K562 (cell line): ENCODE measurements around the gene FOSL2. TPM values are rescaled to one million over a fixed set of nuclear protein-coding genes. Genes with fewer than 3 reads are reported as not detected.

Source experiments
- ASH1L ChIP-seq: fragments of 450-650 bp; IDR thresholded peaks from 2 replicates; pipeline ENCODE4 v1.6.1; 2018; ENCODE audit warnings: borderline replicate concordance, mild to moderate bottlenecking, low read depth; ENCODE audit not compliant: partially characterized antibody
- BCL6 ChIP-seq: fragments of 250-450 bp; sonication (Bioruptor Pico); IDR thresholded peaks from 2 replicates; pipeline ENCODE4 v1.4.0; 2020
- BHLHE40 ChIP-seq: IDR thresholded peaks from 2 replicates; pipeline ENCODE4 v1.6.1; 2011; ENCODE audit warnings: low read length, improper control_type of control experiment
- CHD1 ChIP-seq: fragments of 200-600 bp; sonication (generic); IDR thresholded peaks from one replicate; pipeline ENCODE4 v1.6.1; 2012; ENCODE audit warnings: mild to moderate bottlenecking, moderate library complexity, low read length, inconsistent platforms
- COPS2 ChIP-seq: fragments of 450-650 bp; conservative IDR thresholded peaks from 2 replicates; pipeline ENCODE4 v1.6.1; 2016; ENCODE audit warnings: mild to moderate bottlenecking, moderate library complexity
- CTBP1 ChIP-seq: fragments of 450-650 bp; IDR thresholded peaks from 2 replicates; pipeline ENCODE4 v1.6.1; 2016; ENCODE audit warnings: borderline replicate concordance
- FOXP1 ChIP-seq: sonication (generic); formaldehyde crosslinking; IDR thresholded peaks from 2 replicates; pipeline ENCODE4 v1.8.0; 2022; ENCODE audit warnings: mild to moderate bottlenecking, missing genetic modification reagents
- HMG20B ChIP-seq: fragments of 250-450 bp; sonication (Bioruptor Pico); IDR thresholded peaks from 2 replicates; pipeline ENCODE4 v1.5.0; 2021; ENCODE audit warnings: mild to moderate bottlenecking
- RBFOX2 ChIP-seq: fragments of 200-400 bp; formaldehyde crosslinking; IDR thresholded peaks from 2 replicates; pipeline ENCODE4 v1.6.1; 2017; ENCODE audit warnings: low read depth, mild to moderate bottlenecking, low read length, moderate library complexity
- SMAD4 ChIP-seq: fragments of 250-450 bp; sonication (Bioruptor Pico); conservative IDR thresholded peaks from 2 replicates; pipeline ENCODE4 v1.8.0; 2021; ENCODE audit warnings: inconsistent platforms, mild to moderate bottlenecking, moderate library complexity
- SMARCA5 ChIP-seq: fragments of 450-650 bp; IDR thresholded peaks from 2 replicates; pipeline ENCODE4 v1.6.1; 2016
- ZNF124 ChIP-seq: sonication (generic); formaldehyde crosslinking; IDR thresholded peaks from 2 replicates; pipeline ENCODE4 v1.8.1; 2022; ENCODE audit warnings: missing genetic modification reagents
- polyA plus RNA-seq, 8 experiments: library from polyadenylated mRNA; depleted of rRNA in 4 of 8; stranded (reverse) in 5 of 8; unstranded in 3 of 8; fragments of >200 nt; fragmentation: Nextera tagmentation in 2 of 8; fragmentation: Illumina TruSeq in 1 of 8; extraction: Ambion mirVana in 2 of 8; extraction: Trizol in 1 of 8; gene quantifications; 2 replicates each; pipeline versions ENCODE4 v1.2.1 to v1.2.3, GENCODE V29; 2011 to 2014; ENCODE audit warnings: inconsistent platforms in 1 of 8, missing spikeins in 1 of 8
- total RNA-seq, 7 experiments: library from RNA; depleted of rRNA in 6 of 7; stranded (reverse); fragments of >200 nt in 6 of 7; fragmentation: Illumina TruSeq in 2 of 7; extraction: Trizol in 2 of 7; gene quantifications; 2 replicates each; pipeline versions ENCODE4 v1.2.1 to v1.2.3, GENCODE V29; 2011 to 2021; ENCODE audit warnings: low replicate concordance in 1 of 7
- TF ChIP-seq, protein P1 (sequence below), 2 experiments: fragments of 200-800 bp in 1 of 2; sonication (Bioruptor generic) in 1 of 2; sonication (generic) in 1 of 2; formaldehyde crosslinking in 1 of 2; IDR thresholded peaks in 1 of 2; conservative IDR thresholded peaks in 1 of 2; 2 replicates each; pipeline versions ENCODE4 v1.5.0 to v1.6.1; 2016 to 2020; ENCODE audit warnings: missing compliant biosample characterization in 1 of 2, missing genetic modification characterization in 1 of 2, missing genetic modification reagents in 1 of 2
- TF ChIP-seq, protein P2 (sequence below): sonication (generic); formaldehyde crosslinking; IDR thresholded peaks from 2 replicates; pipeline ENCODE4 v1.9.0; 2022; ENCODE audit warnings: mild to moderate bottlenecking, missing genetic modification reagents
- TF ChIP-seq, protein P3 (sequence below): fragments of 200-400 bp; formaldehyde crosslinking; IDR thresholded peaks from 2 replicates; pipeline ENCODE4 v1.6.1; 2017; ENCODE audit warnings: mild to moderate bottlenecking, low read depth, low read length, moderate library complexity
- TF ChIP-seq, protein P4 (sequence below), 2 experiments: fragments of 450-650 bp; IDR thresholded peaks; 2 replicates each; pipeline ENCODE4 v1.6.1; 2018; ENCODE audit warnings: mild to moderate bottlenecking in 2 of 2, low read depth in 1 of 2; ENCODE audit not compliant: partially characterized antibody in 2 of 2
- TF ChIP-seq, protein P5 (sequence below): fragments of 250-450 bp; sonication (Bioruptor Pico); IDR thresholded peaks from 2 replicates; pipeline ENCODE4 v1.4.0; 2020; ENCODE audit warnings: borderline replicate concordance

FOSL2 gene
- total and polyA plus RNA-seq, 9 of the 15 experiments (the other 6 are each of a cell fraction or from before 2014, with no cell fraction given): 0.04 to 2.9 (median 0.80) TPM

DNA sequence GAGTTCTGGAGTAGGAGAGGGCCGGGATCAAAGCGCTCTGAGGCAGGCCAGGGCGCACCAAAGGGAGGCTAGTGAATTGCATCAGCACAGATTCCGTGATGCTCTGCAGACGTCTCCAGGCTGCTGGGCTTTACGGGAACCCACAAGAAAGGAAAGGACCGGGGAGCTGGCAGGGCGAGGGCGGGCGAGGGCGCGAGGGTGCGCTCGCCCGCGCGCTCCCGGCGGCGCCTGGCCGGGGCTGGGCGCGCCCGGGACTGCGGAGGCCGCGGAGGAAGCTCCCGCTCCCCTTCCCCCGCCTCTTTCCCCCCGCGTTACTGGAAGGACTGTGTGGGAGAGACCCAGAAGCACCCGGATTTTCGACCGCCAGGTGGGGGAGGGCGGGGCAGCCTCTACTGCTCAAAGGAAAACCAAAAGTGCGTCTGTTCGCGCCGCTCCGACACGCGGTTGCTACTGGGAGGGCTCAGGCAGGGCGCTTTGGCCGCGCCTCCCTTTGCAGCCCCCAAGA lies 2.4 kb upstream of the FOSL2 start (continued):
- TF ChIP-seq, protein P1, sequence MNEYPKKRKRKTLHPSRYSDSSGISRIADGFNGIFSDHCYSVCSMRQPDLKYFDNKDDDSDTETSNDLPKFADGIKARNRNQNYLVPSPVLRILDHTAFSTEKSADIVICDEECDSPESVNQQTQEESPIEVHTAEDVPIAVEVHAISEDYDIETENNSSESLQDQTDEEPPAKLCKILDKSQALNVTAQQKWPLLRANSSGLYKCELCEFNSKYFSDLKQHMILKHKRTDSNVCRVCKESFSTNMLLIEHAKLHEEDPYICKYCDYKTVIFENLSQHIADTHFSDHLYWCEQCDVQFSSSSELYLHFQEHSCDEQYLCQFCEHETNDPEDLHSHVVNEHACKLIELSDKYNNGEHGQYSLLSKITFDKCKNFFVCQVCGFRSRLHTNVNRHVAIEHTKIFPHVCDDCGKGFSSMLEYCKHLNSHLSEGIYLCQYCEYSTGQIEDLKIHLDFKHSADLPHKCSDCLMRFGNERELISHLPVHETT (CRISPR knock-in tag; conservative IDR thresholded peaks at IDR 0.05 in 1 of 2, IDR thresholded peaks at IDR 0.05 in 1 of 2): peak in 1 of 2 experiments; percentile 72; a peak in 1 of 4 replicates
- TF ChIP-seq RBFOX2: peak; percentile 74
- TF ChIP-seq BCL6 (CRISPR knock-in tag): no peak
- TF ChIP-seq, protein P2, sequence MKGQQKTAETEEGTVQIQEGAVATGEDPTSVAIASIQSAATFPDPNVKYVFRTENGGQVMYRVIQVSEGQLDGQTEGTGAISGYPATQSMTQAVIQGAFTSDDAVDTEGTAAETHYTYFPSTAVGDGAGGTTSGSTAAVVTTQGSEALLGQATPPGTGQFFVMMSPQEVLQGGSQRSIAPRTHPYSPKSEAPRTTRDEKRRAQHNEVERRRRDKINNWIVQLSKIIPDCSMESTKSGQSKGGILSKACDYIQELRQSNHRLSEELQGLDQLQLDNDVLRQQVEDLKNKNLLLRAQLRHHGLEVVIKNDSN: no peak
- TF ChIP-seq, protein P3, sequence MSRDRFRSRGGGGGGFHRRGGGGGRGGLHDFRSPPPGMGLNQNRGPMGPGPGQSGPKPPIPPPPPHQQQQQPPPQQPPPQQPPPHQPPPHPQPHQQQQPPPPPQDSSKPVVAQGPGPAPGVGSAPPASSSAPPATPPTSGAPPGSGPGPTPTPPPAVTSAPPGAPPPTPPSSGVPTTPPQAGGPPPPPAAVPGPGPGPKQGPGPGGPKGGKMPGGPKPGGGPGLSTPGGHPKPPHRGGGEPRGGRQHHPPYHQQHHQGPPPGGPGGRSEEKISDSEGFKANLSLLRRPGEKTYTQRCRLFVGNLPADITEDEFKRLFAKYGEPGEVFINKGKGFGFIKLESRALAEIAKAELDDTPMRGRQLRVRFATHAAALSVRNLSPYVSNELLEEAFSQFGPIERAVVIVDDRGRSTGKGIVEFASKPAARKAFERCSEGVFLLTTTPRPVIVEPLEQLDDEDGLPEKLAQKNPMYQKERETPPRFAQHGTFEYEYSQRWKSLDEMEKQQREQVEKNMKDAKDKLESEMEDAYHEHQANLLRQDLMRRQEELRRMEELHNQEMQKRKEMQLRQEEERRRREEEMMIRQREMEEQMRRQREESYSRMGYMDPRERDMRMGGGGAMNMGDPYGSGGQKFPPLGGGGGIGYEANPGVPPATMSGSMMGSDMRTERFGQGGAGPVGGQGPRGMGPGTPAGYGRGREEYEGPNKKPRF: no peak
- TF ChIP-seq, protein P4, sequence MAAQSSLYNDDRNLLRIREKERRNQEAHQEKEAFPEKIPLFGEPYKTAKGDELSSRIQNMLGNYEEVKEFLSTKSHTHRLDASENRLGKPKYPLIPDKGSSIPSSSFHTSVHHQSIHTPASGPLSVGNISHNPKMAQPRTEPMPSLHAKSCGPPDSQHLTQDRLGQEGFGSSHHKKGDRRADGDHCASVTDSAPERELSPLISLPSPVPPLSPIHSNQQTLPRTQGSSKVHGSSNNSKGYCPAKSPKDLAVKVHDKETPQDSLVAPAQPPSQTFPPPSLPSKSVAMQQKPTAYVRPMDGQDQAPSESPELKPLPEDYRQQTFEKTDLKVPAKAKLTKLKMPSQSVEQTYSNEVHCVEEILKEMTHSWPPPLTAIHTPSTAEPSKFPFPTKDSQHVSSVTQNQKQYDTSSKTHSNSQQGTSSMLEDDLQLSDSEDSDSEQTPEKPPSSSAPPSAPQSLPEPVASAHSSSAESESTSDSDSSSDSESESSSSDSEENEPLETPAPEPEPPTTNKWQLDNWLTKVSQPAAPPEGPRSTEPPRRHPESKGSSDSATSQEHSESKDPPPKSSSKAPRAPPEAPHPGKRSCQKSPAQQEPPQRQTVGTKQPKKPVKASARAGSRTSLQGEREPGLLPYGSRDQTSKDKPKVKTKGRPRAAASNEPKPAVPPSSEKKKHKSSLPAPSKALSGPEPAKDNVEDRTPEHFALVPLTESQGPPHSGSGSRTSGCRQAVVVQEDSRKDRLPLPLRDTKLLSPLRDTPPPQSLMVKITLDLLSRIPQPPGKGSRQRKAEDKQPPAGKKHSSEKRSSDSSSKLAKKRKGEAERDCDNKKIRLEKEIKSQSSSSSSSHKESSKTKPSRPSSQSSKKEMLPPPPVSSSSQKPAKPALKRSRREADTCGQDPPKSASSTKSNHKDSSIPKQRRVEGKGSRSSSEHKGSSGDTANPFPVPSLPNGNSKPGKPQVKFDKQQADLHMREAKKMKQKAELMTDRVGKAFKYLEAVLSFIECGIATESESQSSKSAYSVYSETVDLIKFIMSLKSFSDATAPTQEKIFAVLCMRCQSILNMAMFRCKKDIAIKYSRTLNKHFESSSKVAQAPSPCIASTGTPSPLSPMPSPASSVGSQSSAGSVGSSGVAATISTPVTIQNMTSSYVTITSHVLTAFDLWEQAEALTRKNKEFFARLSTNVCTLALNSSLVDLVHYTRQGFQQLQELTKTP (IDR thresholded peaks at IDR 0.05; ENCODE audit: low read depth in 1 of 2, partially characterized antibody in 2 of 2): no peak
- TF ChIP-seq FOXP1 (CRISPR knock-in tag): peak; percentile 60; the same call in 1 of the 2 replicates
- TF ChIP-seq CTBP1: 0 out of 2 replicates have a peak, but pooled peaks have one; percentile 54
- TF ChIP-seq ZNF124 (CRISPR knock-in tag): 0 out of 2 replicates have a peak, but pooled peaks have one; percentile 32
- peak; percentile 64; the same call in 1 of the 2 replicates for TF ChIP-seq SMAD4
- 0 out of 2 replicates have a peak, but pooled peaks have one; percentile 6 for TF ChIP-seq BHLHE40
- no peak for TF ChIP-seq HMG20B (CRISPR knock-in tag)
- TF ChIP-seq, protein P5, sequence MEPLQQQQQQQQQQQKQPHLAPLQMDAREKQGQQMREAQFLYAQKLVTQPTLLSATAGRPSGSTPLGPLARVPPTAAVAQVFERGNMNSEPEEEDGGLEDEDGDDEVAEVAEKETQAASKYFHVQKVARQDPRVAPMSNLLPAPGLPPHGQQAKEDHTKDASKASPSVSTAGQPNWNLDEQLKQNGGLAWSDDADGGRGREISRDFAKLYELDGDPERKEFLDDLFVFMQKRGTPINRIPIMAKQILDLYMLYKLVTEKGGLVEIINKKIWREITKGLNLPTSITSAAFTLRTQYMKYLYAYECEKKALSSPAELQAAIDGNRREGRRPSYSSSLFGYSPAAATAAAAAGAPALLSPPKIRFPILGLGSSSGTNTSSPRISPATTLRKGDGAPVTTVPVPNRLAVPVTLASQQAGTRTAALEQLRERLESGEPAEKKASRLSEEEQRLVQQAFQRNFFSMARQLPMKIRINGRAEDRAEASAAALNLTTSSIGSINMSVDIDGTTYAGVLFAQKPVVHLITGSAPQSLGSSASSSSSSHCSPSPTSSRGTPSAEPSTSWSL (CRISPR knock-in tag): no peak
- TF ChIP-seq COPS2: no peak
- no peak for TF ChIP-seq CHD1
- no peak for TF ChIP-seq SMARCA5
- no peak for TF ChIP-seq ASH1L
